Ureter (tissue), 1 donor: ENCODE results near the gene GADD45G. TPM values are rescaled to one million over a fixed set of nuclear protein-coding genes. Genes with fewer than 3 reads are reported as not detected.

Experiments
- DNase-seq: peaks from one replicate; pipeline ENCODE4 v3.0.0-alpha.2; 2020; ENCODE audit warnings: low spot score
- total RNA-seq: library from RNA; stranded (reverse); gene quantifications from one replicate; pipeline ENCODE4 v1.2.4, GENCODE V29; 2023
- donor health status: DM: yes; HTN: yes; CAD: no.

GADD45G gene
- total RNA-seq, 1 donor from 2014 or later, result 6.2 TPM

- no peak for DNase-seq
Measured at GRCh38 chr9:89654025-89654662, 49.3 kb downstream of the GADD45G start.

- no peak for DNase-seq
Measured at GRCh38 chr9:89655056-89655989, 50.5 kb downstream of the GADD45G start.

Other genes starting within 250 kb of the GADD45G start
- 54.3 TPM for gene SEMA4D, start 106.9 kb upstream of the GADD45G start, total RNA-seq